HepG2 (cell line): ENCODE measurements around the gene TAPBP. TPM values are rescaled to one million over a fixed set of nuclear protein-coding genes. Genes with fewer than 3 reads are reported as not detected.
A peak's percentile ranks its signal among the peaks of the same experiment; 100 is the strongest.

Experiments used
- AHDC1 ChIP-seq: sonication (generic); formaldehyde crosslinking; IDR thresholded peaks from 2 replicates; pipeline ENCODE4 v1.5.1; 2020; ENCODE audit warnings: mild to moderate bottlenecking, missing genetic modification reagents, borderline replicate concordance
- ELF1 ChIP-seq: sonication (generic); formaldehyde crosslinking; IDR thresholded peaks from 2 replicates; pipeline ENCODE4 v1.4.0; 2020; ENCODE audit warnings: missing genetic modification reagents
- ETV6 ChIP-seq: sonication (generic); formaldehyde crosslinking; conservative IDR thresholded peaks from 2 replicates; pipeline ENCODE4 v1.4.0; 2020; ENCODE audit warnings: missing genetic modification reagents
- FOXP4 ChIP-seq: sonication (generic); formaldehyde crosslinking; IDR thresholded peaks from 2 replicates; pipeline ENCODE4 v1.4.0; 2020; ENCODE audit warnings: missing genetic modification reagents
- GFI1 ChIP-seq: sonication (generic); formaldehyde crosslinking; IDR thresholded peaks from 2 replicates; pipeline ENCODE4 v1.5.0; 2020; ENCODE audit warnings: missing genetic modification reagents, mild to moderate bottlenecking, borderline replicate concordance
- HMGA1 ChIP-seq: sonication (generic); formaldehyde crosslinking; conservative IDR thresholded peaks from 2 replicates; pipeline ENCODE4 v1.4.0; 2020; ENCODE audit warnings: missing genetic modification reagents
- PCBP1 ChIP-seq: fragments of 200-400 bp; formaldehyde crosslinking; IDR thresholded peaks from 2 replicates; pipeline ENCODE4 v1.6.1; 2017; ENCODE audit warnings: mild to moderate bottlenecking, low read depth, low read length, borderline replicate concordance
- RARG ChIP-seq: sonication (generic); formaldehyde crosslinking; IDR thresholded peaks from 2 replicates; pipeline ENCODE4 v1.4.0; 2020; ENCODE audit warnings: low read depth, mild to moderate bottlenecking, missing genetic modification reagents
- RFX1 ChIP-seq: fragments of 450-650 bp; IDR thresholded peaks from 2 replicates; pipeline ENCODE4 v1.6.1; 2017
- SIX4 ChIP-seq: sonication (generic); formaldehyde crosslinking; IDR thresholded peaks from 2 replicates; pipeline ENCODE4 v1.4.0; 2020; ENCODE audit warnings: missing genetic modification reagents
- TAF1 ChIP-seq: sonication (generic); formaldehyde crosslinking; IDR thresholded peaks from 2 replicates; pipeline ENCODE4 v1.4.0; 2020; ENCODE audit warnings: missing genetic modification reagents
- TBX2 ChIP-seq: sonication (generic); formaldehyde crosslinking; IDR thresholded peaks from 2 replicates; pipeline ENCODE4 v1.5.0; 2020; ENCODE audit warnings: missing genetic modification reagents, mild to moderate bottlenecking, borderline replicate concordance
- TCF12 ChIP-seq, 2 experiments: fragments of 450-650 bp in 1 of 2; sonication (generic) in 1 of 2; formaldehyde crosslinking in 1 of 2; IDR thresholded peaks; 2 replicates each; pipeline versions ENCODE4 v1.6.1 to v1.8.0; 2017 to 2022; ENCODE audit warnings: antibody characterized with exemption in 1 of 2, mild to moderate bottlenecking in 1 of 2, missing genetic modification reagents in 1 of 2, moderate library complexity in 1 of 2
- ZNF121 ChIP-seq: sonication (generic); formaldehyde crosslinking; IDR thresholded peaks from 2 replicates; pipeline ENCODE4 v1.5.0; 2020; ENCODE audit warnings: mild to moderate bottlenecking, missing genetic modification reagents
- ZNF350 ChIP-seq: sonication (generic); formaldehyde crosslinking; IDR thresholded peaks from 2 replicates; pipeline ENCODE4 v1.4.0; 2020; ENCODE audit warnings: mild to moderate bottlenecking, low read depth, missing genetic modification reagents, borderline replicate concordance
- ZNF367 ChIP-seq: sonication (generic); formaldehyde crosslinking; IDR thresholded peaks from 2 replicates; pipeline ENCODE4 v1.4.0; 2020; ENCODE audit warnings: missing genetic modification reagents, borderline replicate concordance
- ZNF501 ChIP-seq: sonication (generic); formaldehyde crosslinking; IDR thresholded peaks from 2 replicates; pipeline ENCODE4 v1.5.1; 2020; ENCODE audit warnings: mild to moderate bottlenecking, moderate library complexity, missing genetic modification reagents
- polyA plus RNA-seq, 8 experiments: library from polyadenylated mRNA; depleted of rRNA in 3 of 8; stranded (reverse) in 7 of 8; unstranded in 1 of 8; fragments of >200 nt; fragmentation: Illumina TruSeq in 4 of 8; extraction: Trizol in 4 of 8; gene quantifications; 2 replicates each; pipeline versions ENCODE4 v1.2.1 to v1.2.3, GENCODE V29; 2011 to 2016; ENCODE audit warnings: low read depth in 4 of 8, missing spikeins in 1 of 8, mixed read lengths in 1 of 8; ENCODE audit not compliant: insufficient read depth in 1 of 8
- total RNA-seq, 5 experiments: library from RNA; depleted of rRNA; stranded (reverse); fragments of >200 nt; fragmentation: Illumina TruSeq; extraction: Trizol; gene quantifications; 2 replicates each; pipeline ENCODE4 v1.2.3, GENCODE V29; 2016; ENCODE audit warnings: low read depth in 1 of 5
- TF ChIP-seq, protein P1 (sequence below): sonication (generic); formaldehyde crosslinking; IDR thresholded peaks from 2 replicates; pipeline ENCODE4 v1.4.0; 2020; ENCODE audit warnings: mild to moderate bottlenecking, missing genetic modification reagents

The TAPBP gene
- total and polyA plus RNA-seq, 2 of the 13 experiments (the other 11 are each of a cell fraction or from before 2014, with no cell fraction given) = 27.4 to 32.3 TPM

GRCh38 chr6:33288921-33289783, 24.7 kb downstream of the TAPBP start, which contains the start of the genes PFDN6 and WDR46 (continued):
- TF ChIP-seq, protein P1, sequence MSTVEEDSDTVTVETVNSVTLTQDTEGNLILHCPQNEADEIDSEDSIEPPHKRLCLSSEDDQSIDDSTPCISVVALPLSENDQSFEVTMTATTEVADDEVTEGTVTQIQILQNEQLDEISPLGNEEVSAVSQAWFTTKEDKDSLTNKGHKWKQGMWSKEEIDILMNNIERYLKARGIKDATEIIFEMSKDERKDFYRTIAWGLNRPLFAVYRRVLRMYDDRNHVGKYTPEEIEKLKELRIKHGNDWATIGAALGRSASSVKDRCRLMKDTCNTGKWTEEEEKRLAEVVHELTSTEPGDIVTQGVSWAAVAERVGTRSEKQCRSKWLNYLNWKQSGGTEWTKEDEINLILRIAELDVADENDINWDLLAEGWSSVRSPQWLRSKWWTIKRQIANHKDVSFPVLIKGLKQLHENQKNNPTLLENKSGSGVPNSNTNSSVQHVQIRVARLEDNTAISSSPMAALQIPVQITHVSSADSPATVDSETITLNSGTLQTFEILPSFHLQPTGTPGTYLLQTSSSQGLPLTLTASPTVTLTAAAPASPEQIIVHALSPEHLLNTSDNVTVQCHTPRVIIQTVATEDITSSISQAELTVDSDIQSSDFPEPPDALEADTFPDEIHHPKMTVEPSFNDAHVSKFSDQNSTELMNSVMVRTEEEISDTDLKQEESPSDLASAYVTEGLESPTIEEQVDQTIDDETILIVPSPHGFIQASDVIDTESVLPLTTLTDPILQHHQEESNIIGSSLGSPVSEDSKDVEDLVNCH = no peak
- TF ChIP-seq ZNF350 (CRISPR knock-in tag) = peak; percentile 71; the same call in 1 of the 2 replicates
- no peak for TF ChIP-seq AHDC1 (CRISPR knock-in tag)
- no peak for TF ChIP-seq HMGA1 (CRISPR knock-in tag)
- TF ChIP-seq GFI1 = no peak
- peak; percentile 98 for TF ChIP-seq ELF1
- TF ChIP-seq ETV6 (CRISPR knock-in tag) = no peak
- TF ChIP-seq TCF12 (IDR thresholded peaks at IDR 0.05) = no peak
- no peak for TF ChIP-seq TCF12 (CRISPR knock-in tag; IDR thresholded peaks at IDR 0.05)
- TF ChIP-seq TAF1 (CRISPR knock-in tag) = peak; percentile 69
- TF ChIP-seq ZNF367 (CRISPR knock-in tag) = no peak
- no peak for TF ChIP-seq RARG
- TF ChIP-seq FOXP4 (CRISPR knock-in tag) = no peak
- TF ChIP-seq SIX4 = no peak
- TF ChIP-seq ZNF121 = no peak
- TF ChIP-seq PCBP1 = no peak
- peak; percentile 50; the same call in 1 of the 2 replicates for TF ChIP-seq TBX2 (CRISPR knock-in tag)
- TF ChIP-seq ZNF501 (CRISPR knock-in tag) = peak; percentile 94
- TF ChIP-seq RFX1 = no peak
